Measurements from ENCODE around the gene LLPH. TPM values are rescaled to one million over a fixed set of nuclear protein-coding genes. Genes with fewer than 3 reads are reported as not detected.

The LLPH gene
- total and polyA plus RNA-seq, 2 of the 13 experiments (the other 11 are each of a cell fraction or from before 2014, with no cell fraction given), result 4.2 to 25.6 TPM

- TF ChIP-seq, protein P1, sequence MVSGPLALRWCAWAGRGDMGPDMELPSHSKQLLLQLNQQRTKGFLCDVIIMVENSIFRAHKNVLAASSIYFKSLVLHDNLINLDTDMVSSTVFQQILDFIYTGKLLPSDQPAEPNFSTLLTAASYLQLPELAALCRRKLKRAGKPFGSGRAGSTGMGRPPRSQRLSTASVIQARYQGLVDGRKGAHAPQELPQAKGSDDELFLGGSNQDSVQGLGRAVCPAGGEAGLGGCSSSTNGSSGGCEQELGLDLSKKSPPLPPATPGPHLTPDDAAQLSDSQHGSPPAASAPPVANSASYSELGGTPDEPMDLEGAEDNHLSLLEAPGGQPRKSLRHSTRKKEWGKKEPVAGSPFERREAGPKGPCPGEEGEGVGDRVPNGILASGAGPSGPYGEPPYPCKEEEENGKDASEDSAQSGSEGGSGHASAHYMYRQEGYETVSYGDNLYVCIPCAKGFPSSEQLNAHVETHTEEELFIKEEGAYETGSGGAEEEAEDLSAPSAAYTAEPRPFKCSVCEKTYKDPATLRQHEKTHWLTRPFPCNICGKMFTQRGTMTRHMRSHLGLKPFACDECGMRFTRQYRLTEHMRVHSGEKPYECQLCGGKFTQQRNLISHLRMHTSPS (CRISPR knock-in tag; IDR thresholded peaks at IDR 0.05; ENCODE audit: low read depth), result no peak
- 0 out of 2 replicates have a peak, but pooled peaks have one; percentile 34 for TF ChIP-seq RNF2 (conservative IDR thresholded peaks at IDR 0.05; ENCODE audit: low read depth)
- TF ChIP-seq ZNF883 (CRISPR knock-in tag; IDR thresholded peaks at IDR 0.05; ENCODE audit: not compliant biosample characterization), result no peak
- TF ChIP-seq PTBP1 (IDR thresholded peaks at IDR 0.05; ENCODE audit: low read depth, low read length, poor library complexity, severe bottlenecking), result no peak
- TF ChIP-seq NFYC (CRISPR knock-in tag; IDR thresholded peaks at IDR 0.05), result peak; percentile 11; the same call in 1 of the 2 replicates
- no peak for TF ChIP-seq ZSCAN21 (CRISPR knock-in tag; IDR thresholded peaks at IDR 0.05; ENCODE audit: borderline replicate concordance)
- TF ChIP-seq, protein P2, sequence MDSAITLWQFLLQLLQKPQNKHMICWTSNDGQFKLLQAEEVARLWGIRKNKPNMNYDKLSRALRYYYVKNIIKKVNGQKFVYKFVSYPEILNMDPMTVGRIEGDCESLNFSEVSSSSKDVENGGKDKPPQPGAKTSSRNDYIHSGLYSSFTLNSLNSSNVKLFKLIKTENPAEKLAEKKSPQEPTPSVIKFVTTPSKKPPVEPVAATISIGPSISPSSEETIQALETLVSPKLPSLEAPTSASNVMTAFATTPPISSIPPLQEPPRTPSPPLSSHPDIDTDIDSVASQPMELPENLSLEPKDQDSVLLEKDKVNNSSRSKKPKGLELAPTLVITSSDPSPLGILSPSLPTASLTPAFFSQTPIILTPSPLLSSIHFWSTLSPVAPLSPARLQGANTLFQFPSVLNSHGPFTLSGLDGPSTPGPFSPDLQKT (CRISPR knock-in tag; IDR thresholded peaks at IDR 0.05; ENCODE audit: borderline replicate concordance), result no peak
- peak; percentile 36; the same call in 1 of the 2 replicates for TF ChIP-seq PHF21A (CRISPR knock-in tag; IDR thresholded peaks at IDR 0.05)
- no peak for TF ChIP-seq ZMYM3 (CRISPR knock-in tag; IDR thresholded peaks at IDR 0.05)
- TF ChIP-seq, protein P3, sequence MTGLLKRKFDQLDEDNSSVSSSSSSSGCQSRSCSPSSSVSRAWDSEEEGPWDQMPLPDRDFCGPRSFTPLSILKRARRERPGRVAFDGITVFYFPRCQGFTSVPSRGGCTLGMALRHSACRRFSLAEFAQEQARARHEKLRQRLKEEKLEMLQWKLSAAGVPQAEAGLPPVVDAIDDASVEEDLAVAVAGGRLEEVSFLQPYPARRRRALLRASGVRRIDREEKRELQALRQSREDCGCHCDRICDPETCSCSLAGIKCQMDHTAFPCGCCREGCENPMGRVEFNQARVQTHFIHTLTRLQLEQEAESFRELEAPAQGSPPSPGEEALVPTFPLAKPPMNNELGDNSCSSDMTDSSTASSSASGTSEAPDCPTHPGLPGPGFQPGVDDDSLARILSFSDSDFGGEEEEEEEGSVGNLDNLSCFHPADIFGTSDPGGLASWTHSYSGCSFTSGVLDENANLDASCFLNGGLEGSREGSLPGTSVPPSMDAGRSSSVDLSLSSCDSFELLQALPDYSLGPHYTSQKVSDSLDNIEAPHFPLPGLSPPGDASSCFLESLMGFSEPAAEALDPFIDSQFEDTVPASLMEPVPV (CRISPR knock-in tag; IDR thresholded peaks at IDR 0.05), result no peak
- no peak for TF ChIP-seq FOXP1 (IDR thresholded peaks at IDR 0.05)
- TF ChIP-seq FOXP1 (CRISPR knock-in tag; IDR thresholded peaks at IDR 0.05), result no peak
- no peak for TF ChIP-seq RFXANK (CRISPR knock-in tag; IDR thresholded peaks at IDR 0.05)
- no peak for TF ChIP-seq ATAD3A (CRISPR knock-in tag; IDR thresholded peaks at IDR 0.05)
- no peak for TF ChIP-seq NR1H2 (CRISPR knock-in tag; IDR thresholded peaks at IDR 0.05; ENCODE audit: borderline replicate concordance, low read depth)
- TF ChIP-seq, protein P4, sequence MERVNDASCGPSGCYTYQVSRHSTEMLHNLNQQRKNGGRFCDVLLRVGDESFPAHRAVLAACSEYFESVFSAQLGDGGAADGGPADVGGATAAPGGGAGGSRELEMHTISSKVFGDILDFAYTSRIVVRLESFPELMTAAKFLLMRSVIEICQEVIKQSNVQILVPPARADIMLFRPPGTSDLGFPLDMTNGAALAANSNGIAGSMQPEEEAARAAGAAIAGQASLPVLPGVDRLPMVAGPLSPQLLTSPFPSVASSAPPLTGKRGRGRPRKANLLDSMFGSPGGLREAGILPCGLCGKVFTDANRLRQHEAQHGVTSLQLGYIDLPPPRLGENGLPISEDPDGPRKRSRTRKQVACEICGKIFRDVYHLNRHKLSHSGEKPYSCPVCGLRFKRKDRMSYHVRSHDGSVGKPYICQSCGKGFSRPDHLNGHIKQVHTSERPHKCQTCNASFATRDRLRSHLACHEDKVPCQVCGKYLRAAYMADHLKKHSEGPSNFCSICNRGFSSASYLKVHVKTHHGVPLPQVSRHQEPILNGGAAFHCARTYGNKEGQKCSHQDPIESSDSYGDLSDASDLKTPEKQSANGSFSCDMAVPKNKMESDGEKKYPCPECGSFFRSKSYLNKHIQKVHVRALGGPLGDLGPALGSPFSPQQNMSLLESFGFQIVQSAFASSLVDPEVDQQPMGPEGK (CRISPR knock-in tag; IDR thresholded peaks at IDR 0.05), result peak; percentile 58
- TF ChIP-seq, protein P5, sequence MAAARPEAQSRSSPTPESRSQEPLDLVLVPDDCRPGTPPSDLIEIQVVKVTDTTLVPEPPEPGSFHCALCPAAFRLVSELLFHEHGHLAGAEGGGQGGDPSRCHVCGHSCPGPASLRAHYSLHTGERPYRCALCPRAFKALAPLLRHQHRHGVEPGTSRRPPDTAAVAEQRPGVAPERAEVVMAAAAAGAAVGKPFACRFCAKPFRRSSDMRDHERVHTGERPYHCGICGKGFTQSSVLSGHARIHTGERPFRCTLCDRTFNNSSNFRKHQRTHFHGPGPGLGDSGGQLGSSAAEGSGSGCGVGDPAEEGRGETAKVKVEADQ (CRISPR knock-in tag; IDR thresholded peaks at IDR 0.05; ENCODE audit: borderline replicate concordance), result no peak
- no peak for TF ChIP-seq KLF15 (CRISPR knock-in tag; IDR thresholded peaks at IDR 0.05; ENCODE audit: borderline replicate concordance)
- TF ChIP-seq FOXA1 (IDR thresholded peaks at IDR 0.05), result no peak
- TF ChIP-seq FOXA1 (CRISPR knock-in tag; IDR thresholded peaks at IDR 0.05), result no peak
- no peak for TF ChIP-seq DPF2 (CRISPR knock-in tag; IDR thresholded peaks at IDR 0.05; ENCODE audit: borderline replicate concordance, low read depth)
- no peak for TF ChIP-seq ZNF776 (CRISPR knock-in tag; IDR thresholded peaks at IDR 0.05)
- peak; percentile 91 for TF ChIP-seq ELF3 (CRISPR knock-in tag; IDR thresholded peaks at IDR 0.05)
- TF ChIP-seq BCL6 (CRISPR knock-in tag; IDR thresholded peaks at IDR 0.05), result no peak; the same call in none of the 2 replicates
These were observed at the start of gene LLPH (continued) for GRCh38 chr12:66130267-66131066.
